HepG2 (cell line): ENCODE results near the gene ANO10. TPM values are rescaled to one million over a fixed set of nuclear protein-coding genes. Genes with fewer than 3 reads are reported as not detected.
A peak's percentile ranks its signal among the peaks of the same experiment; 100 is the strongest.

Source experiments
- ARHGAP35 ChIP-seq: sonication (generic); formaldehyde crosslinking; IDR thresholded peaks from 2 replicates; pipeline ENCODE4 v1.9.0; 2022; ENCODE audit warnings: mild to moderate bottlenecking, inconsistent platforms, moderate library complexity, missing genetic modification reagents, borderline replicate concordance
- GATAD1 ChIP-seq: IDR thresholded peaks from 2 replicates; pipeline ENCODE4 v1.6.1; 2016; ENCODE audit warnings: missing genetic modification reagents, missing compliant biosample characterization
- IRF1 ChIP-seq: sonication (generic); formaldehyde crosslinking; IDR thresholded peaks from 2 replicates; pipeline ENCODE4 v1.4.0; 2020; ENCODE audit warnings: low read depth, mild to moderate bottlenecking, missing genetic modification reagents
- PITX1 ChIP-seq: sonication (generic); formaldehyde crosslinking; IDR thresholded peaks from 2 replicates; pipeline ENCODE4 v1.5.1; 2020; ENCODE audit warnings: mild to moderate bottlenecking, missing genetic modification reagents
- RELA ChIP-seq: sonication (generic); formaldehyde crosslinking; IDR thresholded peaks from 2 replicates; pipeline ENCODE4 v1.4.0; 2020; ENCODE audit warnings: missing genetic modification reagents
- TAF15 ChIP-seq: fragments of 200-400 bp; formaldehyde crosslinking; IDR thresholded peaks from one replicate; pipeline ENCODE4 v1.6.1; 2018; ENCODE audit warnings: mild to moderate bottlenecking, low read depth, low read length; ENCODE audit not compliant: poor library complexity, severe bottlenecking
- ZNF24 ChIP-seq: fragments of 450-650 bp; IDR thresholded peaks from 2 replicates; pipeline ENCODE4 v1.6.1; 2017; ENCODE audit warnings: antibody characterized with exemption, mild to moderate bottlenecking
- ZNF275 ChIP-seq: sonication (generic); formaldehyde crosslinking; IDR thresholded peaks from 2 replicates; pipeline ENCODE4 v1.8.0; 2022; ENCODE audit warnings: missing genetic modification reagents, mild to moderate bottlenecking, inconsistent platforms, borderline replicate concordance
- ZNF432 ChIP-seq: sonication (generic); formaldehyde crosslinking; IDR thresholded peaks from 2 replicates; pipeline ENCODE4 v1.5.0; 2020; ENCODE audit warnings: missing genetic modification reagents, mild to moderate bottlenecking, borderline replicate concordance
- ZNF768 ChIP-seq: sonication (generic); formaldehyde crosslinking; IDR thresholded peaks from 2 replicates; pipeline ENCODE4 v1.4.0; 2020; ENCODE audit warnings: missing genetic modification reagents
- ZNF781 ChIP-seq: sonication (generic); formaldehyde crosslinking; IDR thresholded peaks from 2 replicates; pipeline ENCODE4 v1.5.1; 2020; ENCODE audit warnings: borderline replicate concordance, mild to moderate bottlenecking, missing genetic modification reagents; ENCODE audit errors: not compliant biosample characterization
- polyA plus RNA-seq, 8 experiments: library from polyadenylated mRNA; depleted of rRNA in 3 of 8; stranded (reverse) in 7 of 8; unstranded in 1 of 8; fragments of >200 nt; fragmentation: Illumina TruSeq in 4 of 8; extraction: Trizol in 4 of 8; gene quantifications; 2 replicates each; pipeline versions ENCODE4 v1.2.1 to v1.2.3, GENCODE V29; 2011 to 2016; ENCODE audit warnings: low read depth in 4 of 8, missing spikeins in 1 of 8, mixed read lengths in 1 of 8; ENCODE audit not compliant: insufficient read depth in 1 of 8
- total RNA-seq, 5 experiments: library from RNA; depleted of rRNA; stranded (reverse); fragments of >200 nt; fragmentation: Illumina TruSeq; extraction: Trizol; gene quantifications; 2 replicates each; pipeline ENCODE4 v1.2.3, GENCODE V29; 2016; ENCODE audit warnings: low read depth in 1 of 5
- TF ChIP-seq, protein P1 (sequence below), 2 experiments: sonication (generic) in 1 of 2; formaldehyde crosslinking in 1 of 2; IDR thresholded peaks; 2 replicates each; pipeline versions ENCODE4 v1.4.0 to v1.6.1; 2016 to 2020; ENCODE audit warnings: borderline replicate concordance in 1 of 2, low read depth in 1 of 2, mild to moderate bottlenecking in 1 of 2, missing genetic modification reagents in 1 of 2
- TF ChIP-seq, protein P2 (sequence below): sonication (generic); formaldehyde crosslinking; IDR thresholded peaks from 2 replicates; pipeline ENCODE4 v1.4.0; 2020; ENCODE audit warnings: missing genetic modification reagents, borderline replicate concordance
- TF ChIP-seq, protein P3 (sequence below): sonication (generic); formaldehyde crosslinking; IDR thresholded peaks from 2 replicates; pipeline ENCODE4 v1.5.0; 2020; ENCODE audit warnings: missing genetic modification reagents
- TF ChIP-seq, protein P4 (sequence below): sonication (generic); formaldehyde crosslinking; IDR thresholded peaks from 2 replicates; pipeline ENCODE4 v1.5.0; 2020; ENCODE audit warnings: missing genetic modification reagents

ANO10 gene
- total and polyA plus RNA-seq, 2 of the 13 experiments (the other 11 are each of a cell fraction or from before 2014, with no cell fraction given): 10.4 to 13.1 TPM

GRCh38 chr3:43621656-43622432 lies at the start of gene ANO10 (continued):
- TF ChIP-seq, protein P1, sequence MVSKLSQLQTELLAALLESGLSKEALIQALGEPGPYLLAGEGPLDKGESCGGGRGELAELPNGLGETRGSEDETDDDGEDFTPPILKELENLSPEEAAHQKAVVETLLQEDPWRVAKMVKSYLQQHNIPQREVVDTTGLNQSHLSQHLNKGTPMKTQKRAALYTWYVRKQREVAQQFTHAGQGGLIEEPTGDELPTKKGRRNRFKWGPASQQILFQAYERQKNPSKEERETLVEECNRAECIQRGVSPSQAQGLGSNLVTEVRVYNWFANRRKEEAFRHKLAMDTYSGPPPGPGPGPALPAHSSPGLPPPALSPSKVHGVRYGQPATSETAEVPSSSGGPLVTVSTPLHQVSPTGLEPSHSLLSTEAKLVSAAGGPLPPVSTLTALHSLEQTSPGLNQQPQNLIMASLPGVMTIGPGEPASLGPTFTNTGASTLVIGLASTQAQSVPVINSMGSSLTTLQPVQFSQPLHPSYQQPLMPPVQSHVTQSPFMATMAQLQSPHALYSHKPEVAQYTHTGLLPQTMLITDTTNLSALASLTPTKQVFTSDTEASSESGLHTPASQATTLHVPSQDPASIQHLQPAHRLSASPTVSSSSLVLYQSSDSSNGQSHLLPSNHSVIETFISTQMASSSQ (IDR thresholded peaks at IDR 0.05; ENCODE audit: low read depth): no peak
- TF ChIP-seq, protein P1 (CRISPR knock-in tag; IDR thresholded peaks at IDR 0.05; ENCODE audit: borderline replicate concordance): no peak
- TF ChIP-seq ZNF432 (CRISPR knock-in tag) (no peak), TAF15 (no peak), ZNF24 (no peak), ZNF768 (CRISPR knock-in tag) (no peak), ZNF781 (CRISPR knock-in tag) (no peak), GATAD1 (CRISPR knock-in tag) (no peak), PITX1 (CRISPR knock-in tag) (no peak), RELA (CRISPR knock-in tag) (no peak), ARHGAP35 (CRISPR knock-in tag) (no peak), ZNF275 (CRISPR knock-in tag) (no peak), IRF1 (CRISPR knock-in tag) (no peak)
- TF ChIP-seq, protein P2, sequence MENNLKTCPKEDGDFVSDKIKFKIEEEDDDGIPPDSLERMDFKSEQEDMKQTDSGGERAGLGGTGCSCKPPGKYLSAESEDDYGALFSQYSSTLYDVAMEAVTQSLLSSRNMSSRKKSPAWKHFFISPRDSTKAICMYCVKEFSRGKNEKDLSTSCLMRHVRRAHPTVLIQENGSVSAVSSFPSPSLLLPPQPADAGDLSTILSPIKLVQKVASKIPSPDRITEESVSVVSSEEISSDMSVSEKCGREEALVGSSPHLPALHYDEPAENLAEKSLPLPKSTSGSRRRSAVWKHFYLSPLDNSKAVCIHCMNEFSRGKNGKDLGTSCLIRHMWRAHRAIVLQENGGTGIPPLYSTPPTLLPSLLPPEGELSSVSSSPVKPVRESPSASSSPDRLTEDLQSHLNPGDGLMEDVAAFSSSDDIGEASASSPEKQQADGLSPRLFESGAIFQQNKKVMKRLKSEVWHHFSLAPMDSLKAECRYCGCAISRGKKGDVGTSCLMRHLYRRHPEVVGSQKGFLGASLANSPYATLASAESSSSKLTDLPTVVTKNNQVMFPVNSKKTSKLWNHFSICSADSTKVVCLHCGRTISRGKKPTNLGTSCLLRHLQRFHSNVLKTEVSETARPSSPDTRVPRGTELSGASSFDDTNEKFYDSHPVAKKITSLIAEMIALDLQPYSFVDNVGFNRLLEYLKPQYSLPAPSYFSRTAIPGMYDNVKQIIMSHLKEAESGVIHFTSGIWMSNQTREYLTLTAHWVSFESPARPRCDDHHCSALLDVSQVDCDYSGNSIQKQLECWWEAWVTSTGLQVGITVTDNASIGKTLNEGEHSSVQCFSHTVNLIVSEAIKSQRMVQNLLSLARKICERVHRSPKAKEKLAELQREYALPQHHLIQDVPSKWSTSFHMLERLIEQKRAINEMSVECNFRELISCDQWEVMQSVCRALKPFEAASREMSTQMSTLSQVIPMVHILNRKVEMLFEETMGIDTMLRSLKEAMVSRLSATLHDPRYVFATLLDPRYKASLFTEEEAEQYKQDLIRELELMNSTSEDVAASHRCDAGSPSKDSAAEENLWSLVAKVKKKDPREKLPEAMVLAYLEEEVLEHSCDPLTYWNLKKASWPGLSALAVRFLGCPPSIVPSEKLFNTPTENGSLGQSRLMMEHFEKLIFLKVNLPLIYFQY (CRISPR knock-in tag): peak; percentile 46; the same call in 1 of the 2 replicates
- TF ChIP-seq, protein P3, sequence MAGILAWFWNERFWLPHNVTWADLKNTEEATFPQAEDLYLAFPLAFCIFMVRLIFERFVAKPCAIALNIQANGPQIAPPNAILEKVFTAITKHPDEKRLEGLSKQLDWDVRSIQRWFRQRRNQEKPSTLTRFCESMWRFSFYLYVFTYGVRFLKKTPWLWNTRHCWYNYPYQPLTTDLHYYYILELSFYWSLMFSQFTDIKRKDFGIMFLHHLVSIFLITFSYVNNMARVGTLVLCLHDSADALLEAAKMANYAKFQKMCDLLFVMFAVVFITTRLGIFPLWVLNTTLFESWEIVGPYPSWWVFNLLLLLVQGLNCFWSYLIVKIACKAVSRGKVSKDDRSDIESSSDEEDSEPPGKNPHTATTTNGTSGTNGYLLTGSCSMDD (CRISPR knock-in tag): no peak
- TF ChIP-seq, protein P4, sequence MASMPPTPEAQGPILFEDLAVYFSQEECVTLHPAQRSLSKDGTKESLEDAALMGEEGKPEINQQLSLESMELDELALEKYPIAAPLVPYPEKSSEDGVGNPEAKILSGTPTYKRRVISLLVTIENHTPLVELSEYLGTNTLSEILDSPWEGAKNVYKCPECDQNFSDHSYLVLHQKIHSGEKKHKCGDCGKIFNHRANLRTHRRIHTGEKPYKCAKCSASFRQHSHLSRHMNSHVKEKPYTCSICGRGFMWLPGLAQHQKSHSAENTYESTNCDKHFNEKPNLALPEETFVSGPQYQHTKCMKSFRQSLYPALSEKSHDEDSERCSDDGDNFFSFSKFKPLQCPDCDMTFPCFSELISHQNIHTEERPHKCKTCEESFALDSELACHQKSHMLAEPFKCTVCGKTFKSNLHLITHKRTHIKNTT (CRISPR knock-in tag): no peak
